CD4-positive, alpha-beta memory T cell (primary cell): ENCODE measurements around the gene TESMIN. TPM values are rescaled to one million over a fixed set of nuclear protein-coding genes. Genes with fewer than 3 reads are reported as not detected.

Experiments
- CTCF ChIA-PET: fragments of 350-600 bp; sonication (Branson Sonifier 250); formaldehyde crosslinking; loops from one replicate; lab custom pipeline; 2021; ENCODE audit warnings: inconsistent platforms; ENCODE audit not compliant: partially characterized antibody; lab: Charles Lee
- POLR2A ChIA-PET: fragments of 350-600 bp; sonication (Branson Sonifier 250); formaldehyde crosslinking; loops from one replicate; lab custom pipeline; 2021; ENCODE audit not compliant: partially characterized antibody; lab: Charles Lee
- DNase-seq, 5 donors: peaks; one replicate each; pipeline versions ENCODE4 v3.0.0 to v3.0.0-alpha.2; 2020 to 2022; ENCODE audit warnings: mixed read lengths in 1 of 5
- H3K27ac ChIP-seq: one replicate; pipeline ENCODE4 v1.7.0; 2013; ENCODE audit warnings: low read depth, low read length
- H3K27me3 ChIP-seq: 2 replicates; pipeline ENCODE4 v1.7.0; 2013; ENCODE audit warnings: mild to moderate bottlenecking, low read length, moderate library complexity; ENCODE audit not compliant: insufficient read depth
- H3K36me3 ChIP-seq: 2 replicates; pipeline ENCODE4 v1.7.0; 2013; ENCODE audit warnings: mild to moderate bottlenecking, low read length, moderate library complexity; ENCODE audit not compliant: insufficient read depth
- H3K4me1 ChIP-seq: 2 replicates; pipeline ENCODE4 v1.7.0; 2013; ENCODE audit warnings: mild to moderate bottlenecking, low read length, moderate library complexity; ENCODE audit not compliant: insufficient read depth
- H3K4me3 ChIP-seq, 2 donors: one replicate each; pipeline ENCODE4 v1.7.0; 2013; ENCODE audit warnings: low read length in 2 of 2, mild to moderate bottlenecking in 1 of 2
- H3K9me3 ChIP-seq, 2 donors: one replicate each; pipeline ENCODE4 v1.7.0; 2013; ENCODE audit warnings: low read length in 2 of 2, control low read depth in 1 of 2; ENCODE audit not compliant: control insufficient read depth in 1 of 2
- H3K27ac Mint-ChIP-seq, 7 donors: one replicate each; pipeline ENCODE4 v1.8.0; 2020 to 2021; ENCODE audit warnings: mixed read lengths in 7 of 7, mild to moderate bottlenecking in 6 of 7, inconsistent platforms in 3 of 7, moderate library complexity in 3 of 7
- H3K27me3 Mint-ChIP-seq, 2 donors: one replicate each; pipeline ENCODE4 v1.8.0; 2020 to 2021; ENCODE audit warnings: mixed read lengths in 2 of 2
- H3K36me3 Mint-ChIP-seq, 2 donors: one replicate each; pipeline ENCODE4 v1.8.0; 2020 to 2021; ENCODE audit warnings: mixed read lengths in 2 of 2, inconsistent platforms in 1 of 2, mild to moderate bottlenecking in 1 of 2
- H3K4me1 Mint-ChIP-seq, 4 donors: one replicate each; pipeline ENCODE4 v1.8.0; 2020 to 2021; ENCODE audit warnings: mixed read lengths in 4 of 4, mild to moderate bottlenecking in 1 of 4
- H3K4me3 Mint-ChIP-seq, 8 donors: one replicate each; pipeline ENCODE4 v1.8.0; 2020 to 2021; ENCODE audit warnings: mixed read lengths in 8 of 8, mild to moderate bottlenecking in 7 of 8, moderate library complexity in 6 of 8, inconsistent platforms in 3 of 8
- H3K9me3 Mint-ChIP-seq, 8 donors: one replicate each; pipeline ENCODE4 v1.8.0; 2020 to 2021; ENCODE audit warnings: mixed read lengths in 8 of 8, mild to moderate bottlenecking in 5 of 8, inconsistent platforms in 3 of 8, moderate library complexity in 1 of 8
- intact Hi-C: fragments of 100-400 bp; cut with micrococcal nuclease; formaldehyde crosslinking; loops from one replicate; pipeline ENCODE4 v1.15.1; 2023
- polyA plus RNA-seq, 2 donors: library from polyadenylated mRNA; unstranded; fragments of 300-500 nt; fragmentation: Illumina TruSeq; gene quantifications; one replicate each; pipeline ENCODE4 v1.2.3, GENCODE V29; 2021
- total RNA-seq, 2 experiments: library from RNA; stranded (reverse); gene quantifications; one replicate each; pipeline ENCODE4 v1.2.3, GENCODE V29; 2021

TESMIN gene
- total and polyA plus RNA-seq, 4 experiments from 2014 or later = 2.6 to 5.8 (median 4.6) TPM

DNA sequence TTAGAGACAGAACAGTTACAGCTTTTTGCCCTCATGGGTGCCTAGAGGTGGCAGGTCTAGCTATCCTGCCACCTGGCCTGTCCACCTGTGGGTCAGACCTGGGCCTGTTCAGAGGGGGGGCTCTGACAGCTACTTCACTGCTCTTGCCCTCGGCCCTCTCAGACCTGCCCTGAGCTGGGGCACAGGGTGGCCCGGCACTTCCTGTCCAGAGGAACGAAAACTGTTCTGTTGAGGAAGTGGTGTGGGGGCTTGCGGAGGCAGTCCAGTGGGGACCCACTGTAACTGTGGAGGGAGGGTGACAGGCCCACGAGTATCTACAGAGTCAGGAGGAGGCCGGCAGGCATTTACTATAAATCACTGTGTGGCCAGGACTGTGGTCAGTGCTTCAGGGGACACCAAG is 16.2 kb downstream of the TESMIN start:
- Histone ChIP-seq H3K4me3 (no peak overlapping the region), H3K9me3 (no peaks in the 10 kb centered on the region), H3K4me1 (no peaks in the 10 kb centered on the region), H3K27me3 (no peaks in the 10 kb centered on the region), H3K36me3 (no peaks in the 10 kb centered on the region), H3K27ac (no peak overlapping the region)
- Mint-ChIP-seq H3K9me3 (no peaks in the 10 kb centered on the region), H3K4me3 (no peak overlapping the region), H3K36me3 (peaks cover 6 to 14% of the 10 kb centered on the region in 2 donors), H3K27ac (peak overlapping the region in 1 of 7 donors; percentile 18), H3K4me1 (no peaks in the 10 kb centered on the region), H3K27me3 (no peaks in the 10 kb centered on the region)
- DNase-seq = no peak
- ChIA-PET CTCF (interaction anchor here (1.5 kb wide), 1 partner anchor 109 kb away, joined by 3 read pairs; no protein-coding TSS in a partner anchor), POLR2A (no interaction called here)
- intact Hi-C loops = no loop called here

DNA sequence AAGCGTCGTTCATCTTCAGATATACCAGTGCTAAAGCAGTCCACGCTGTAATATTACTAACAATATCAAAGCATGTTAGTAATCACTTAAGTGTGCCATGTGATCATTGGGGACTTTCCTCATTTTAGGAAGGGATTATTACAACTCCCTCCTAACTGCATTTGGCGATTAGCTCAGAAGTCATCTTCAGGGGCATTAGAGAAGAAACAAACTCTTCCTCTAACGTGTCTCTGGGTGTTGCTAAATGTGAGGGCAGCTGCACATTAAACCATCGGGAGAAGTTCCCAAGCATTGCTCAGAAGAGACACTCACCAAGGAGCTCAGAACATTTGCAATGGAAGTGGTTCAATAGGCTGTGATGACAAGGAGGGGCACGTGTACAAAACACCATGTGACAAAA is 17.2 kb downstream of the TESMIN start:
- no peaks in the 10 kb centered on the region for H3K9me3 ChIP-seq
- no peak for DNase-seq
- peaks cover 6 to 14% of the 10 kb centered on the region in 2 donors for H3K36me3 Mint-ChIP-seq
- no peak overlapping the region for H3K27ac Mint-ChIP-seq
- no peak overlapping the region for H3K4me3 ChIP-seq
- intact Hi-C loops = no loop called here
- H3K27me3 ChIP-seq = no peaks in the 10 kb centered on the region
- no peaks in the 10 kb centered on the region for H3K27me3 Mint-ChIP-seq
- H3K4me1 Mint-ChIP-seq = no peaks in the 10 kb centered on the region
- no peaks in the 10 kb centered on the region for H3K36me3 ChIP-seq
- CTCF ChIA-PET = interaction anchor here (1.5 kb wide), 1 partner anchor 110 kb away, joined by 3 read pairs; no protein-coding TSS in a partner anchor
- POLR2A ChIA-PET = no interaction called here
- H3K9me3 Mint-ChIP-seq = no peaks in the 10 kb centered on the region
- H3K4me3 Mint-ChIP-seq = no peak overlapping the region
- H3K27ac ChIP-seq = no peak overlapping the region
- no peaks in the 10 kb centered on the region for H3K4me1 ChIP-seq

DNA sequence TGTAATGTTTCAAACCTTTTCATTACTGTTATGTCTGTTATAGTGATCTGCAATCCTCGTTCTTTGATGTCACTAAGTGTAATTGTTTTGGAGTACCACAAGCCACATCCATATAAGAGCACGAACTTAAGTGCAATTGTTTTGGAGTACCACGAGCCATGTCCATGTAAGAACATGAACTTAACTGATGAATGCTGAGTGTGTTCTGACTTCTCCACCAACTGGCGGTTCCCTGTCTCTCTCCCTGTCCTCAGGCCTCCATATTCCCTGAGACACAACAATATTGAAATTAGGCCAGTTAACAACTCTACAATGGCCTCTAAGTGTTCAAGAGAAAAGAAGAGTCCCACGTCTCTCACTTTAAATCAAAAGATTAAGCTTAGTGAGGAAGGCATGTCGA is 23.5 kb downstream of the TESMIN start:
- Mint-ChIP-seq H3K27ac (no peak overlapping the region), H3K9me3 (no peaks in the 10 kb centered on the region), H3K36me3 (no peaks in the 10 kb centered on the region), H3K4me1 (no peaks in the 10 kb centered on the region), H3K27me3 (no peaks in the 10 kb centered on the region), H3K4me3 (no peak overlapping the region)
- no peaks in the 10 kb centered on the region for H3K36me3 ChIP-seq
- no peaks in the 10 kb centered on the region for H3K27me3 ChIP-seq
- POLR2A ChIA-PET = no interaction called here
- no peak for DNase-seq
- H3K4me3 ChIP-seq = no peak overlapping the region
- intact Hi-C loops = no loop called here
- H3K4me1 ChIP-seq = no peaks in the 10 kb centered on the region
- CTCF ChIA-PET = no interaction called here
- H3K9me3 ChIP-seq = no peaks in the 10 kb centered on the region
- H3K27ac ChIP-seq = no peak overlapping the region

DNA sequence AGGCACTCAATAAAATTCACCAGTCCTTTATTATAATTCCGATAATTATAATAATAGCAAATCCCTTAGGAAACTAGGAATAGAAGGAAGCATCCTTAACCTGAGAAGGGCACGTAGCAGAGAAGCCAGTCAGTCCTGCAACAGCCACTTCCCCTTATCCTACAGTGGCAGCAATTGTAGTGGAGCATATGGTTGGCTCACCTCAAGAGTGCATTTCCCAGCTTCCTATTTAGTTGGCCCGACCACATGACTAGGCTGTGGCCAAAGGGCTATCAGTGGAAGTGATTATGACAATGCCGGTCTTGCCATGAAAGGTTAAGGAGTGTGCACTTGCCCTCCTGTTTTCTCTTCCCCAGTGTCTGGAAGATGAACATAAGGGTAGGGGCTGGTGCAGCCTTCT is 27.0 kb downstream of the TESMIN start:
- H3K27ac ChIP-seq = no peak overlapping the region
- no peak overlapping the region for H3K4me3 Mint-ChIP-seq
- no peak for DNase-seq
- no peaks in the 10 kb centered on the region for H3K27me3 ChIP-seq
- H3K27ac Mint-ChIP-seq = peak overlapping the region in 1 of 7 donors; percentile 47
- intact Hi-C loops = no loop called here
- H3K36me3 ChIP-seq = no peaks in the 10 kb centered on the region
- H3K4me3 ChIP-seq = no peak overlapping the region
- H3K9me3 ChIP-seq = no peaks in the 10 kb centered on the region
- H3K4me1 Mint-ChIP-seq = no peaks in the 10 kb centered on the region
- ChIA-PET POLR2A (no interaction called here), CTCF (no interaction called here)
- peaks cover under 1 to 17% (median 12%) of the 10 kb centered on the region in 8 donors for H3K9me3 Mint-ChIP-seq
- peaks cover 16 to 20% of the 10 kb centered on the region in 2 donors for H3K36me3 Mint-ChIP-seq
- H3K27me3 Mint-ChIP-seq = peaks cover 0 to 7% of the 10 kb centered on the region in 2 donors
- no peaks in the 10 kb centered on the region for H3K4me1 ChIP-seq

DNA sequence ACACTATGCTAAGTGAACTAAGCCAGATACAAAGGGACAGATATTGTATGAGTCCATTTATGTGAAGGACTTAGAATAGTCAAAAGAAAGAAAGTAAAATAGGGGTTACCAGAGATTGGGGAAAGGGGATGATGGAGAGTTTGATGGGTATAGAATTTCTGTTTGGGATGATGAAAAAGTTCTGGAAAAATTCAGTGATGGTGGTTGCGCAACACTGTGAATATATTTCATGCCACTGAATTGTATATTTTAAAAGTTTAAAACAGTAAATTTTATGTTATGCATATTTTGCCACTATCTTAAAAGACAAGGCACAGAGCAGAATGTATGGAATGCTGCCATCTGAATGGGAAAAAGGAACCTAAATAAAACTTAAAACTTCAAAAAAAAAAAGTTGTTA is 29.2 kb downstream of the TESMIN start:
- Mint-ChIP-seq H3K27me3 (peaks cover 0 to 7% of the 10 kb centered on the region in 2 donors), H3K4me1 (no peaks in the 10 kb centered on the region), H3K27ac (no peak overlapping the region), H3K9me3 (peaks cover 3 to 21% (median 14%) of the 10 kb centered on the region in 8 donors), H3K4me3 (no peak overlapping the region), H3K36me3 (peaks cover 19 to 27% of the 10 kb centered on the region in 2 donors)
- no peak for DNase-seq
- H3K4me3 ChIP-seq = no peak overlapping the region
- H3K4me1 ChIP-seq = no peaks in the 10 kb centered on the region
- CTCF ChIA-PET = no interaction called here
- H3K9me3 ChIP-seq = no peaks in the 10 kb centered on the region
- POLR2A ChIA-PET = no interaction called here
- no peaks in the 10 kb centered on the region for H3K36me3 ChIP-seq
- intact Hi-C loops = no loop called here
- no peak overlapping the region for H3K27ac ChIP-seq
- H3K27me3 ChIP-seq = no peaks in the 10 kb centered on the region

- Histone ChIP-seq H3K27me3 (no peaks in the 10 kb centered on the region), H3K36me3 (no peaks in the 10 kb centered on the region), H3K4me3 (no peak overlapping the region), H3K4me1 (no peaks in the 10 kb centered on the region), H3K27ac (no peak overlapping the region), H3K9me3 (no peaks in the 10 kb centered on the region)
- intact Hi-C loops = no loop called here
- ChIA-PET POLR2A (no interaction called here), CTCF (no interaction called here)
- Mint-ChIP-seq H3K4me3 (no peak overlapping the region), H3K27ac (no peak overlapping the region), H3K27me3 (peaks cover 0 to 7% of the 10 kb centered on the region in 2 donors), H3K36me3 (peaks cover 19 to 31% of the 10 kb centered on the region in 2 donors), H3K4me1 (no peaks in the 10 kb centered on the region), H3K9me3 (peaks cover 3 to 21% (median 14%) of the 10 kb centered on the region in 8 donors)
- DNase-seq = no peak
Observed at GRCh38 chr11:68721075-68721474, 30.2 kb downstream of the TESMIN start.

DNA sequence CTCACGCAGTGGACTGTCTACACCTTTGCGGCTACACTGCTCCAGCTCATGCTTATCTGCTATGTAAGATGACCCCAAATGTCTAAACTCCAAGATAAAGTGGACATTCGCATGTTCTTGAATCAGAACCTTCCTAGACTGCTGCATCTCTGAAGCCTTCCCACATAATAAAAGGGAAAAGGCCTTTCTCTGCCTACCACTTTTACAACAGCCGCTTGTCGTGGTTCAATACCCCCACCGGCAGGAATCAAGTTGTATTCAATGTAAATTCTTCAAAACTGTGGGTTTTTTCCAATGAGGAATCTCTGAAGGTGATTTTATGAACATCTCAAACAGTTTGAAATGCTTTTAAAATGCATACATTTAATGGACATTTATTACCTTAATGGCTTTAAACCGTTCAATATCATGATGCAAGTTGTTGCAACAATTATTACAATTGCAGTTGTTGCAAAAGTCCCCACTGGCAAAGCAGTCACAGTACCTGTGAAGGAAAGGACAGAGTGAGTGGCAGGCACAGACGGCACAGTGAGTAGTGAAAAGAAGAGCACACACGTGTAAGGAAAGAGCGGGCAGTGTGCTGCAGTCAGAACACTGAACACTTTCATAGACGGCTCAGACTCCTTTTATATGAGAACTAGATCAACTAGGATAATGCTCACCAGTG is 35.7 kb downstream of the TESMIN start:
- no peaks in the 10 kb centered on the region for H3K4me1 Mint-ChIP-seq
- POLR2A ChIA-PET = no interaction called here
- no peak overlapping the region for H3K4me3 Mint-ChIP-seq

More for the DNA sequence above, 35.7 kb downstream of the TESMIN start:
- DNase-seq = no peak
- Histone ChIP-seq H3K36me3 (no peaks in the 10 kb centered on the region), H3K4me1 (no peaks in the 10 kb centered on the region), H3K4me3 (no peak overlapping the region), H3K27ac (no peak overlapping the region), H3K9me3 (no peaks in the 10 kb centered on the region), H3K27me3 (no peaks in the 10 kb centered on the region)
- intact Hi-C loops = no loop called here
- H3K36me3 Mint-ChIP-seq = peaks cover 14 to 24% of the 10 kb centered on the region in 2 donors
- peaks cover 0 to 3% of the 10 kb centered on the region in 2 donors for H3K27me3 Mint-ChIP-seq
- no peak overlapping the region for H3K27ac Mint-ChIP-seq
- H3K9me3 Mint-ChIP-seq = peaks cover 3 to 21% (median 13%) of the 10 kb centered on the region in 8 donors
- CTCF ChIA-PET = no interaction called here
